ENCODE measurements around the gene KEL.

Gene KEL

GRCh38 chr7:142892951-142893350 lies 69.2 kb downstream of the KEL start:
- no peak overlapping the region for H3K9ac ChIP-seq (ENCODE audit: insufficient read length, low read depth)
- TF ChIP-seq YY1 (IDR thresholded peaks at IDR 0.05; ENCODE audit: insufficient read depth, insufficient read length) (no peak), ZNF274 (IDR thresholded peaks at IDR 0.05; ENCODE audit: low read depth, low read length) (no peak), SUZ12 (IDR thresholded peaks at IDR 0.05; ENCODE audit: extremely low read depth, insufficient read depth, insufficient read length) (no peak)
- H3K9me3 ChIP-seq (ENCODE audit: insufficient read depth, low read length) = no peaks in the 10 kb centered on the region
- no peak for DNase-seq (ENCODE audit: low read depth, low spot score)
- no peaks in the 10 kb centered on the region for H3K36me3 ChIP-seq (ENCODE audit: insufficient read depth, insufficient read length, low read length)
- H3K4me1 ChIP-seq (ENCODE audit: insufficient read depth, insufficient read length) = no peaks in the 10 kb centered on the region
- no peaks in the 10 kb centered on the region for H3K27me3 ChIP-seq (ENCODE audit: insufficient read depth, insufficient read length)
- no peak overlapping the region for H3K4me3 ChIP-seq (ENCODE audit: insufficient read length, low read depth)

- Histone ChIP-seq H3K9me3 (ENCODE audit: insufficient read depth, low read length) (no peaks in the 10 kb centered on the region), H3K4me3 (ENCODE audit: insufficient read length, low read depth) (no peak overlapping the region), H3K27me3 (ENCODE audit: insufficient read depth, insufficient read length) (no peaks in the 10 kb centered on the region), H3K9ac (ENCODE audit: insufficient read length, low read depth) (no peak overlapping the region), H3K36me3 (ENCODE audit: insufficient read depth, insufficient read length, low read length) (no peaks in the 10 kb centered on the region), H3K4me1 (ENCODE audit: insufficient read depth, insufficient read length) (no peaks in the 10 kb centered on the region)
- no peak for DNase-seq (ENCODE audit: low read depth, low spot score)
- TF ChIP-seq YY1 (IDR thresholded peaks at IDR 0.05; ENCODE audit: insufficient read depth, insufficient read length) = no peak
- TF ChIP-seq ZNF274 (IDR thresholded peaks at IDR 0.05; ENCODE audit: low read depth, low read length) = no peak
- no peak for TF ChIP-seq SUZ12 (IDR thresholded peaks at IDR 0.05; ENCODE audit: extremely low read depth, insufficient read depth, insufficient read length)
Measured at GRCh38 chr7:142891490-142892082, 70.6 kb downstream of the KEL start.
